OCI-LY7 (cell line): ENCODE measurements around the gene RAB20.

Source experiments
- EZH2phosphoT487 ChIP-seq: fragments of 200-600 bp; sonication (generic); IDR thresholded peaks from 2 replicates; pipeline ENCODE4 v1.6.1; 2018; ENCODE audit warnings: low read depth, borderline replicate concordance, mild to moderate bottlenecking, mixed run types, antibody characterized with exemption, low read length, moderate library complexity, mixed read lengths
- TF ChIP-seq, protein P1 (sequence below): fragments of 200-600 bp; sonication (generic); conservative IDR thresholded peaks from 2 replicates; pipeline ENCODE4 v1.5.1; 2014; ENCODE audit warnings: mild to moderate bottlenecking, antibody characterized with exemption, low read length, moderate library complexity, mixed read lengths

DNA sequence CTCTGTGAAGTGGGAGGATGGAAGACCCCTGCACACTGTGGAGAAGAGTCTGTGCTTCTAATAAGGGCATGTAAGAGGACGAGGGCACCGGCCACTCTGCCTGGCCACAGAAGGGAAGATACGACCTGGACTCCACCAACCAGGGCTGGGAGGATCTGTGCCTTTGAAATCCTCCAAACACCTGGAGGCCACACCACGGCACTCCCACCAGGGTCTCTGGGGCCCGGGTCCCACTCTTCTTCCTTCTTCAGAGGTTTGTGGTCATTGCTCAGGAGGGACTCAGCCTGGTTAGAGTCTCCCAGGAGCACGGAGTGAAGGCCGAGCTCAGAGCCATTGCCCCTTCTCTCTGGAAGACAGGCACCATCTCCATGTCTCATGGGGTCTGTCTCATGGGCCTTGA is 42.0 kb downstream of the RAB20 start:
- TF ChIP-seq, protein P1, sequence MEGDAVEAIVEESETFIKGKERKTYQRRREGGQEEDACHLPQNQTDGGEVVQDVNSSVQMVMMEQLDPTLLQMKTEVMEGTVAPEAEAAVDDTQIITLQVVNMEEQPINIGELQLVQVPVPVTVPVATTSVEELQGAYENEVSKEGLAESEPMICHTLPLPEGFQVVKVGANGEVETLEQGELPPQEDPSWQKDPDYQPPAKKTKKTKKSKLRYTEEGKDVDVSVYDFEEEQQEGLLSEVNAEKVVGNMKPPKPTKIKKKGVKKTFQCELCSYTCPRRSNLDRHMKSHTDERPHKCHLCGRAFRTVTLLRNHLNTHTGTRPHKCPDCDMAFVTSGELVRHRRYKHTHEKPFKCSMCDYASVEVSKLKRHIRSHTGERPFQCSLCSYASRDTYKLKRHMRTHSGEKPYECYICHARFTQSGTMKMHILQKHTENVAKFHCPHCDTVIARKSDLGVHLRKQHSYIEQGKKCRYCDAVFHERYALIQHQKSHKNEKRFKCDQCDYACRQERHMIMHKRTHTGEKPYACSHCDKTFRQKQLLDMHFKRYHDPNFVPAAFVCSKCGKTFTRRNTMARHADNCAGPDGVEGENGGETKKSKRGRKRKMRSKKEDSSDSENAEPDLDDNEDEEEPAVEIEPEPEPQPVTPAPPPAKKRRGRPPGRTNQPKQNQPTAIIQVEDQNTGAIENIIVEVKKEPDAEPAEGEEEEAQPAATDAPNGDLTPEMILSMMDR, result no peak
- TF ChIP-seq EZH2phosphoT487, result no peak
